Gastroesophageal sphincter (tissue), 3 donors: ENCODE results near the gene CSRP1.

Experiments used
- EP300 ChIP-seq: sonication (generic); formaldehyde crosslinking; IDR thresholded peaks from one replicate; pipeline ENCODE4 v1.6.1; 2017; ENCODE audit warnings: antibody characterized with exemption, mild to moderate bottlenecking
- POLR2A ChIP-seq, 2 donors: fragments of 450-650 bp; IDR thresholded peaks; one replicate each; pipeline ENCODE4 v1.6.1; 2017; ENCODE audit warnings: antibody characterized with exemption in 2 of 2, mild to moderate bottlenecking in 2 of 2, moderate library complexity in 1 of 2
- TF ChIP-seq, protein P1 (sequence below), 4 experiments: fragments of 200-600 bp in 2 of 4; fragments of 450-650 bp in 2 of 4; sonication (generic) in 1 of 4; IDR thresholded peaks; one replicate each; pipeline ENCODE4 v1.5.1; 2017 to 2019; ENCODE audit warnings: antibody characterized with exemption in 4 of 4, mild to moderate bottlenecking in 2 of 4, moderate library complexity in 2 of 4

DNA sequence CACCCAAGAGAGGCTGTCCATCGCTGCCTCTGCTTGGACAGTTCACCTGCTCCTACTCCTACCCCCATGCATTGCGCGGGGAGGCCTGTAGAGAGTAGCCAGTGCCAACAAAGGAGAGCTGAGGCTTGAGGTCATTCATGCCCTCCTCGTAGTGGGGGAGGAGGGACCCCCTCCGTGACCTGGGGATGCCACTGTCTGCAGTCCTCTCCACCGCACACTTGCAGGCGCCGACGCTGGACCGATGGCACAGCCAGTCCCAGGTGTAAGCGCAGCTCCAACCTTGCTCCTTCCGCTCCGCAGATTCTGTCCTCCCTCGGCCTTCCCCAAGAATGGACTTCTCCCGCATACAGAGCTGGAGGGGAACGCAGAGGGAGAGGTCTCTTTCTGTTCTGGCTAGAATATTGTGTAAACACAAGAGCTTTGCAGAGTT, 37.3 kb downstream of the CSRP1 start:
- TF ChIP-seq, protein P1, sequence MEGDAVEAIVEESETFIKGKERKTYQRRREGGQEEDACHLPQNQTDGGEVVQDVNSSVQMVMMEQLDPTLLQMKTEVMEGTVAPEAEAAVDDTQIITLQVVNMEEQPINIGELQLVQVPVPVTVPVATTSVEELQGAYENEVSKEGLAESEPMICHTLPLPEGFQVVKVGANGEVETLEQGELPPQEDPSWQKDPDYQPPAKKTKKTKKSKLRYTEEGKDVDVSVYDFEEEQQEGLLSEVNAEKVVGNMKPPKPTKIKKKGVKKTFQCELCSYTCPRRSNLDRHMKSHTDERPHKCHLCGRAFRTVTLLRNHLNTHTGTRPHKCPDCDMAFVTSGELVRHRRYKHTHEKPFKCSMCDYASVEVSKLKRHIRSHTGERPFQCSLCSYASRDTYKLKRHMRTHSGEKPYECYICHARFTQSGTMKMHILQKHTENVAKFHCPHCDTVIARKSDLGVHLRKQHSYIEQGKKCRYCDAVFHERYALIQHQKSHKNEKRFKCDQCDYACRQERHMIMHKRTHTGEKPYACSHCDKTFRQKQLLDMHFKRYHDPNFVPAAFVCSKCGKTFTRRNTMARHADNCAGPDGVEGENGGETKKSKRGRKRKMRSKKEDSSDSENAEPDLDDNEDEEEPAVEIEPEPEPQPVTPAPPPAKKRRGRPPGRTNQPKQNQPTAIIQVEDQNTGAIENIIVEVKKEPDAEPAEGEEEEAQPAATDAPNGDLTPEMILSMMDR (IDR thresholded peaks at IDR 0.05): no peak
- TF ChIP-seq POLR2A (IDR thresholded peaks at IDR 0.05) (no peak), EP300 (no peak)
